ENCODE data around the gene WDR81.

- TF ChIP-seq EGR1 (IDR thresholded peaks at IDR 0.05; ENCODE audit: borderline replicate concordance in 1 of 2, low read depth in 2 of 2, low read length in 2 of 2), result no peak
- TF ChIP-seq NR2C2 (IDR thresholded peaks at IDR 0.05; ENCODE audit: borderline replicate concordance, control insufficient read depth, insufficient read length, low read depth), result no peak
- no peak for TF ChIP-seq REST (IDR thresholded peaks at IDR 0.05; ENCODE audit: low read depth, low read length)
- TF ChIP-seq MYC (IDR thresholded peaks at IDR 0.05; ENCODE audit: insufficient read depth, insufficient read length, insufficient replicate concordance, low read length, severe bottlenecking), result no peak
- TF ChIP-seq CTCF (IDR thresholded peaks at IDR 0.05 in 2 of 3, conservative IDR thresholded peaks at IDR 0.05 in 1 of 3; ENCODE audit: control insufficient read depth in 2 of 3, extremely low read depth in 1 of 3, insufficient read depth in 1 of 3, low read depth in 3 of 3, low read length in 3 of 3), result no peak
- TF ChIP-seq CEBPB (IDR thresholded peaks at IDR 0.05; ENCODE audit: borderline replicate concordance in 1 of 2, low read depth in 2 of 2, low read length in 2 of 2), result no peak
- no peak for TF ChIP-seq MXI1 (IDR thresholded peaks at IDR 0.05; ENCODE audit: low read depth, low read length)
Observed at GRCh38 chr17:1725642-1726511, 1.4 kb downstream of the WDR81 start.

Measured in GM12878 (cell line).